HG02870 (cell line): ENCODE data around the gene FOXM1.

ENCODE experiments used
- ATAC-seq: cut with Tn5 transposase; IDR thresholded peaks from one replicate; pipeline ENCODE4 v1.9.1; 2021; ENCODE audit warnings: mild to moderate bottlenecking, moderate library complexity; ENCODE audit not compliant: unreplicated experiment

Gene FOXM1

DNA sequence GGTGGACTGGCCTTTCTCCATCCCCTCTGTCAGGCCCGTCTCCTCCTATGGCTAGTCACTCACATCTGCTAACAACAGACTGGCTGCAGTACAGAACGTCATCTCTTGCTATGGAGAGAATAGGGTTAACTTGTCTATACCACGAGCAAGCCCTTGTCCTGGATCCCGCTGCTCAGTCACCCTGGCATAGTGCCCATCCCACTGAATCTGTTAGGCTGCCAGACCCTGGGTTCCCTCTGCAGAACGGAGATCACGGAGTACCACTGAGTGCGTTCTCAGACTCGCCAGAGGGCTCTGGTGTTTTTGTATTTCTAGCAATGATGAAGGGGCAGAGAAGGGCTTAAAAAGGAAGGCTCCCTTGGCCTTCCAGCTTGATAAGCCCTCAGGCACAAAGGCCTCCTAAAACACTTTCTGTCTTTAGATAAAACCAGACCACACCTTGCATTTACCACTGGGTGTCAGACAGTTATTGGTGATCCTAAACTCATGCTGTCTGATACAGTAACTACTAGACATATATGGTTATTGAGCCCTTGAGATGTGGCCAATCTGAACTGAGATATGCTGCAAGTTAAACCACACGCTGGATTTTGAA is 35.8 kb downstream of the FOXM1 start:
- ATAC-seq: no peak

DNA sequence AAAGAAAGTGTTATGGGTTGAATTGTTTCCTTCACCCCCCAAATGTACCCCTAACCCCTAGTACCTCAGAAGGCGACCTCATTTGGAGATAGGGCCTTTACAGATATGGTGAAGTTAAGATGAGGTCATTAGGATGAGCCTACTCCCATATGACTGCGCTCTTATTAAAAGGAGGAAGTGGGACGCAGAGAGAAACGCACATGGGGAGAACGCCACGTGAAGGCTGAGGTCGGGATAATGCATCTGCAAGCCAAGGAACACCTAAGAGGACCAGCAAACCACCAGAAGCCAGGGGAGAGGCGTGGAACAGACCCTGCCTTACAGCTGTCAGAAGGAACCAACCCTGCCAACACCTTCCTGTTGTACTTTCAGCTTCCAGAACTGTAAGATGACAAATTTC is 40.4 kb downstream of the FOXM1 start:
- ATAC-seq: no peak

DNA sequence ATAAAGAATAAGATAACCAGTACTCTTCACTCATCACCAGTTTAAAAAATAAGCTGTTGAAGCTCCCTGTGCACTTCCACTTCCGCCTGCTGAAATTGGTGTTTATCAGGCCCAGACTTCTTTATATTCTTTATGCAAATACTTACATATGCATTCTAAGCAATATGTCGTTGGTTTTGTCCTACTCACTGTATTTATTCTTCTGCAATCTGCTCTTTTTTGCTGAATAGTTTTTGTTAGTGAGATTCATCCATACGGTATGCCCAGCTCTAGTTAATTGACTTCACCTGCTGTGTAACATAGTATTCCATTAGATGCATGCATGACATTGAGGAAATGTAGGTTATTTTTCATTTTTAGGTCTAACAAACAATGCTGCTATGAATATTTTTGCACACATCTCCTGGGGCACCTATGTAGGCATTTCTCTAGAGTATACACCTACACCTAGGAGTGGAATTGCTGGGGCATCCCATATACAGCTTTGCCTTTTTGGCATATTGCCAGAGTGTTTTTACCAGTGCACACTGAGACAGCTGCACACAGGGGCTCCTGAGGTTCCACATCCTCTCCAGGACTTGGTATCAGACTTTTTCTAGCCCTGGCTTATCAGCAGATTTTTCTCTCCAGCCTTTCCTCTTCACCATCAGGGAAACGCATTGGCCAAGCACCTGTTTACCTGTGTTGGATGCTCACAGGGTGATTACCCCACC is 41.1 kb downstream of the FOXM1 start:
- no peak for ATAC-seq

DNA sequence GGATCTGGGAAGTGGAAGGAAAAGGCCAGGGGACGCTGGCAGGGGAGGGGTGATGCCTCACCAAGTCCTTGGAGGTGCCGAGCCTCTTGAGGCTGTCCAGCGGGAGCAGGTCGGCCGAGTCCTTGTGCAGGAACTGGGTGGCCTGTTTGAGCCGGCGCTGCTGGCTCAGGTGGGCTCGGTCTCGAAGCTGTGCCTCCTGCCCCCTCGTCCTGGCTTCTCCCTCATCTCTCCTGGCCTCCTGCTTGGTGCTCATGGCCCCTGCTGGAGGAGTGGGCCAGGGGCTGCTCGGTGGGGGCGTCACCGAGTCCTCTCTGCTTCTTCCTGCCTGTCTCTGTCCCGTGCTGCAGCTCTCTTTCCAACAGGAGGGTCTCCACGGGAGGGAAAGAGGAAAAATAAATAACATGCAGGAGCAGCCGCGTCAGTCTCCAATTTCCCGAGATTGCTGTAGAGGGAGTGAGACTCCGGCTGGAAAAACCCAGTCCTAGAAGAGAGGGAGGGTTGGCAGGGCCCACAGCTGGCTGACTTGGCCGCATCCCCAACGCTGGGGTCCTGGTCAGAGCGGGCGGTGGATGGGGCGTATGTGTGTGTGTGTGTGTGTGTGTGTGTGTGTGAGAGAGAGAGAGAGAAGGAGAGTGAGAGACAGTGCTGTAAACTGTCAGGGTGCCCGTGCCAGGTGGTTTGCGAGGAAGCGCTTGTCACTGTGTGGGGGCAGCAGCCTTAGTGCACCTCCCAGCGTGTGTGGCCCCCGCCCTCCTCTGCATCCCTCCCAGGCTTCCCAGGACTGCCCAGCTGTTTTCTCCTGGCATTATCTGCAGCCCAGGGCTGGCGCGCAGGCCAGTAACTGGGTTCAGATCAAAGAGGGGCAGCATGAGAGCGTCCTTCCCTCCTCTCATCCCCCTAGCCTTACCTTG is 42.1 kb downstream of the FOXM1 start, which contains the start of gene NRIP2:
Gene NRIP2, minus strand, starts transcription at position 455 of the 911 bp plus-strand sequence. Its CDS starts 52 bp downstream, at position 403.
- ATAC-seq: no peak

DNA sequence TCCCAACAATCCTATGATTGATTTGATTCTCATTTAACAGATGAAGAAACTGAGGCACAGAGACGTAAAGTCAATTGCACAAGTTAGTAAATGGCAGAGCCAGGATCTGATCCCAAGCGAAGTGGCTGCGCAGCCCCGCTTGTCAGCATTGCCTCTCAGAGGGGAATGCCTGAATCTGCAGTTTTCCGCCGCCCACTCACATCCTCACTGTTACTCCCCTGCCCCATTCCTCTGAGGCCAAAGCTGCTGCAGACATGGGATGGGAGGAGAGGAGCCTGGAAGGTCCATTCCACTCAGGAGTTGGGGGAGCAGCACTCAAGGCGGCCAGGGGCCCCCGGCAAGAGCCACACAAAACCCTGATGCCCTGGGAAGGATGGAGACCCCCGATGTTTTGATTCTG is 43.2 kb downstream of the FOXM1 start:
- ATAC-seq: no peak

DNA sequence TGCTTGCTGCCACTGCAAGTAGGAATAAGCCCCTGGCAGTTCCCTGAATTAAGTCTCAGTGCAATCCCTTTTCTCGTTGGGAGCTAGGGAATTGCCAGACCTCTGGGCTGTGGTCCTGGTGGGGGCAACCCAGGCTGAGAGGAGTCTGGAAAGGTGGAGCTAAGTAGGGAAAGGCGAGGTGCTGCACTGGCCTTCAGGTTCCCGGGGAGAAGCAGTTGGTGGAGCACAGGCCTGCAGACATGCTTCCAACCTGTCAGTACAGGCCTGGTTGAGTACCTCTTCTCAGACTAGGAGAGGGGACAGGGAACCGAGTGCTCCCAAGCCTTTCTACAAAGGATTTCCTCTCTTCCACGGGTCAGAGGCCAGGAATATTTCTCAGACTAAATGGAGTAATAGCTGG is 43.6 kb downstream of the FOXM1 start:
- ATAC-seq: no peak

DNA sequence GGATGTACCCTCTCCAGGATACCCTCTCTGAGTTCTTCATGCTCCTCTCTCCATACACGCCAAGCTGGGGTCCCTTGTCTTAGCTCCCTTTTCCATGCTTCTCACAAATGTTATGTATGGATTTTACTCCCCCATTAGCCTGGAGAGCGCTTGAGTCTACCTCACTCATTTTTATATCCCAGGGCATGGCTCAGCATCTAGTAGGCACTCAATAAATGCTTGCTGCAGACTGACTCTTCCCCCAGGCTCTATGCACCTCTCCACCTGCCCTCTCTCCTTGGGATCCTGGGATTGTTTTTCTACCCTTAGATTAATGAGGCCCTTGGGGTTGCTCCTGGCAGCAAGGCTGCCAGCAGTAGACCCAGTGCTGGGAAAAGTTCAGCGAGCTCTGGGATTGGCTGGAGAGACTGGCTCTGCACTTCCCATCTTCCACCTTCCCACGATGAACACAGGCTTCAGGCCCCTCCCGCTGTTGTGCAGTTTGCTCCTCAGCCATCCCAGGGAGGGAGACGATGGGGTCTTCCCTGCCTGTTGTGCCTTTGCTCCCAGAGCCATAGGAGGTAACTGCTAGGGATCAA is 44.3 kb downstream of the FOXM1 start:
- ATAC-seq: no peak

DNA sequence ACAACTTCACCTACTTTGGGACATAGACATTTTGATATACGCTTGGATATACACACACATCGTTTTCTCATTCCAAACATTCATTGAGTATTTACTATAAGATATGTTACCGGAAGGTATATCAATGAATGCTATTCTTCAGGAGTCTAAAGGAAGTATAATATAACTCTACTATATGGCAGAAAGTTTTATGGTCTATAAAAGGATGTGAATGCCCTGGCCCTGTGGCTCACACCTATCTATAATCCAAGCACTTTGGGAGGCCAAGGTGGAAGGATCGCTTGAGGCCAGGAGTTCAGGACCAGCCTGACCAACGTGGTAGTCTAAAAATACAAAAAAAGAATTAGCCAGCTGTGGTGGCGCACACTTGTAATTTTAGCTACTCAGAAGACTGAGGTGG is 47.7 kb downstream of the FOXM1 start:
- no peak for ATAC-seq

DNA sequence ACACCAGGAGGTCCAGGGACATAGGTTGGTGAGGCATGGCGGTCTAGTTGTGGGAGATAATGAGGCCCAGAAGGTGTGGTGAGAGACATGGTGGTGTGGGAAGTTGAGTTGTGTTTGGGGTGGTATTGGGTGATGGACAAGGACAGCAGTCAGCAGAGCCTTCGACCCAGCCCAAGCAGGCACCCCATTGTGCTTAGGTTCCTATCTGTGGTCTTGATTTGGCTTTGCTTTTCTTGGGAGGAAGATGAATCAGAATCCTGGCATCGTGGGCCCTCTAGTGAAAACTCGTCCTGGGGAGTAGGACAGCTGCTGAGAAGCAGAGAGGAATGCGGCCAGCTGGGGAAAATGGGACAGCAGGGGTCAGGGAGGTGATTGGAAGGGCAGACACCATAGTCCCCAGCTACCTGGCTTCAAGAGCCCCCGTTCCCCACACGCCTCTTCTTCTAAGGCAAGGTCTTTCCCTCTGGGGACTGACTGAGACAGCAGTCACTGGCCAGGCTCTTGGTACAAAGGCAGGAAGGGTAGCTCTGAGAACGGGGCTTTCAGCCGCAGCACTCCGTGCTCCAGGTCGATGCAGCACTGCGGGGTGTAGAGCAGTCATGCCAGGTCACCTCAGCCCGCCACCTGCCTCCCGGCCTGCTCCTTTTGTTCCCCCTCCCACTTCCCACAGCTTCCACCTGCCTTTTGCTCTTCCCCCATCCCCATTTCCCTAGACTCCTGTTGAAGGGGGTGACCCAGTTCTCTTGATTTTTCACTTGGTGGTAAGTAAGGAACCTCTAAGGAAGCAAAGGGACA is 50.1 kb downstream of the FOXM1 start:
- no peak for ATAC-seq

DNA sequence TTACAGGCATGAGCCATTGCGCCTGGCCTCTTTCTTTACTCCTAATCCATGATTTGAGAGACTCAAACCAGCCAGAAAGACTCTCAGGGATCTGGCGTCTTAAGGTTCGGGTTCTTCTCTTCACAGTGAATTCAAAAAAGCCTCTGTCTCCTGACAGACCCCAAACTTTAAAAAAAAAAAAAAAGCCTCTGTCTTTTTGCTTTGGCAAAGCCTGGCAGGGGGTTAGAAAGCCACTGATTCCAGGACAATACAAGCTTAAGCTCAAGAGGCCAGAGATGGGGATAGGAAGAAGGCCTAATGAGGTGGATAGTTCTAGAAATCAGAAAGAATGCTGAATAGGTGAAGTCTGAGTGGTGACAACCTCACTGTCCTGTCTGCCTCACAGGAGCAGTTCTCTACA is 50.9 kb downstream of the FOXM1 start:
- ATAC-seq: no peak

DNA sequence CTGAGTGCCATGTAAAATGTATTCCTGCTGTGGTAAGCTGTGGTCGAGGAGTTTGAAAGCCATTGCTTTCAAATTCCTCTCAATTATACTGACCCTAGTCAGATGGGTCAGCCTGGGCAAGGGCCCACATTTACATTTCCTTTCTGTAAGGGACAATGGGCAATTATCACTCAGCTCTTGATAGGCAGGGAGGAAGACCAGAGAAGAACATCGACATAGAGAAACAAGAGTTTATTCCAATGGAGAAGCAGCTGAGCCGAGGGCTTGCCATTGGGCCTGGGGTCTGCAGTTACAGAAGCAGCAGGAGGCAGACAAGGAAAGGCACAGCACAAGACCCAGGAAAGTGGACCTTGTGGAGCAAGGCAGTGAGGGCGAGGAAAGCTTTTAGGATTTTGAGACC is 51.8 kb downstream of the FOXM1 start:
- no peak for ATAC-seq

DNA sequence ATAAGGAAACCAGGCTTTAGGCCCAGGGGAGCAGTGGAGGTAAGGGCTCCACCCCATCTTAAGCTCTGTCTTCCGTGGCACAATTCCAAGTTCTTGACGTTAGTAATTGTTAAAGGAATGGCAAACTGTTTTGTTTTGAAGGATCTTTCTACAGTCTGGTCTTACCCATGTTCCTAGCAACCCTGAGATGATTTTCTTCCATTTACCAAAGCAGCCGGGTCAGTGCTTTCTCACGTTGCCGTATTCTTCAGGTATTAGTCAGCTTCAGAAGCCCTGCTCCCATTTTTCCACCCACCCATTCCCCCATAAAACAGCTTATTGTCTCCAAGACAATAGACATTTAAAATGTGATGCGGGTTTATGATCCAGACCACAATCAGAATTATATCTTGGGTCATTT is 52.4 kb downstream of the FOXM1 start:
- no peak for ATAC-seq

DNA sequence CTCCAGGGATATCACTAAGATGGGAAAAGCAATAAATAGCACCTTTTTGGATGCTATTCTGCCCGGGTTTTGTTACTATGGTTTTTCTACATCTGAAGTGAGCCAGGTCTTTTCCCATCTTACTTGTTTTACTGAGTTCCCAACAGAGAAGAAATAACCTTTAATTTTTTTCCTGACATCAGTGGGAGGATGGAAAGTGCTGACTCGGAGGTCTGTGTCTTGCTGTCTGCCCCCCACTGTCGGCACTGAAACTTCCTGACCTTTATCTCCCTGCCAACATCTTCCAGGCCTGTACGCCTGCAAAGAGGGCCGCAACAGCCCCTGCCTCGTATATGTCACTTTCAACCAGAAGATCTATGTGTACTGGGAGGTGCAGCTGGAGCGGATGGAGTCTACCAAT is 53.5 kb downstream of the FOXM1 start:
- ATAC-seq: no peak

DNA sequence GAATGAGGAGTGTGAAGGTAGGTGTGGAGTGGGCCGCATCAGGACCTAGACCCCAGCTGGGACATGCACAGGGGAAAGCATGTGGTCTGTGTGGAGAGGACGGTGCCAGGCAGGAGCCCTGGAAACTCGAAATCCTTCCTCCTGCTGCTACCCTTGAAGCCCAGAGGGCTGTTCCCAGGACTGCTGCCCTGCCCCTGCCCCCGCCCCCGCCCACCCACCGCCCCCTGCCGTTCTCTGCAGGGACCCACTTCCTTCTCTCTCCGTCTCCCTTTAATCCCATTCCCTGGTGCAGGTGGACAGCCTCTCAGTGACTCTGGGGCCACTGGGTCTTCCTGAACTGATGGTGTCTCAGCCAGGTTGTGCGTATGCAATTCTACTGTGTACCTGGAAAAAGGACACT is 56.5 kb downstream of the FOXM1 start:
- ATAC-seq: no peak

DNA sequence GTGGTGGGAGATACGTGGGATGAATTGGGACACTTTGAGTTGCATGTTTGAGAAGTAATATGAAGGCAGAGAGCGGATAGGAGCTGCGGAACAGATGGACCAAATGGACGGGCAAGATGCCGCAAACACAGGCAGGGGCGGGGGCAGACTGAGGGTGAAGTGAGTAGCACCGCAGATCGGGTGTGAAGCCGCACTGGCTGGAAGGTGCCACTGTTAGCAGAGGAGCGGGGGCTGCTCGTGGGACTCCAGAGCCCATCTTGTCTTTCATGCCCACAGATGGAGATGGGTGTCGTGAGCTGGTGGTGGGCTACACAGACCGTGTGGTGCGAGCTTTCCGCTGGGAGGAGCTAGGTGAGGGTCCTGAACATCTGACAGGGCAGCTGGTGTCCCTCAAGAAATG is 57.2 kb downstream of the FOXM1 start:
- no peak for ATAC-seq

DNA sequence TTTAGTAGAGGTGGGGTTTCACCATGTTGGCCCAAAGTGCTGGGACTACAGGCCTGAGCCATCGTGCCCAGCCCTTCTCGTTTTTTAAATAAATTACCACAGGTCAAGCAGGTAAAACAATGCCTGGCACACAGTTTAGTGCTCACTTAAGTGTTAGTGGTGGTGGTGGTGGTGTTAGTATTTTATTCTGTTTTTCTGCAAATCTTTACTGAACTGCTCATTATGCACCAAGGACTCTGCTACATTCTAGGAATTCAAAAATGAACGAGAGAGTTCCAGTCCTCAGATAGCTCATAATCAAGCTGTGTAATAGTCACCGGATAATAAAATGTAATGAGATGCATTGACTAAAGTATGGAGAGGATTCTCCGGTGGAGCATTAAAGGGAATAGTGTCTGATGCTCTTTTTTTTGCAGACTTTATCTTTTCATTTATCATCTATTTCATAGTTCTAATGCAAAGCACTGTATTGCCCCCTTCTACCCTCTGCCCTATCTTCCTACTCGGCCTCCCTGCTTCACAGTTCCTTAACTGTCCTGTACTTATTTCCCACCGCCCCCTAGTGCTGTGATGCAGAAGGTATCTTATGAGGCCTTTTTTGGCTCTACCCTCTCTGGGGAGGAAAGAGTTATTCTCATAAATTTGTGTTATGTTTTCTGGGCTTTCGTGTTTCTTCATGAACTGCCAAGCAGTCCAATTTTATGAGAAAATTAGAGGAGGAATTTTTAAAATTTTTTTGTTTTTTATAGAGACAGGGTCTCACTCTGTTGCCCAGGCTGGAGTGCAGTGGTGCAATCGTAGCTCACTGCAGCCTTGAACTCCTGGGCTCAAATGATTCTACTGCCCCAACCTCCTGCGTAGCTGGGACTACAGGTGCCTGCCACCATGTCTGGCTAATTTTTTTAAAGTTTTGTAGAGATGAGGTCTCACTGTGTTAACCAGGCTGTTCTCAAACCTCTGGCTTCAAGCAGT is 63.5 kb downstream of the FOXM1 start:
- ATAC-seq: peak; percentile 32

DNA sequence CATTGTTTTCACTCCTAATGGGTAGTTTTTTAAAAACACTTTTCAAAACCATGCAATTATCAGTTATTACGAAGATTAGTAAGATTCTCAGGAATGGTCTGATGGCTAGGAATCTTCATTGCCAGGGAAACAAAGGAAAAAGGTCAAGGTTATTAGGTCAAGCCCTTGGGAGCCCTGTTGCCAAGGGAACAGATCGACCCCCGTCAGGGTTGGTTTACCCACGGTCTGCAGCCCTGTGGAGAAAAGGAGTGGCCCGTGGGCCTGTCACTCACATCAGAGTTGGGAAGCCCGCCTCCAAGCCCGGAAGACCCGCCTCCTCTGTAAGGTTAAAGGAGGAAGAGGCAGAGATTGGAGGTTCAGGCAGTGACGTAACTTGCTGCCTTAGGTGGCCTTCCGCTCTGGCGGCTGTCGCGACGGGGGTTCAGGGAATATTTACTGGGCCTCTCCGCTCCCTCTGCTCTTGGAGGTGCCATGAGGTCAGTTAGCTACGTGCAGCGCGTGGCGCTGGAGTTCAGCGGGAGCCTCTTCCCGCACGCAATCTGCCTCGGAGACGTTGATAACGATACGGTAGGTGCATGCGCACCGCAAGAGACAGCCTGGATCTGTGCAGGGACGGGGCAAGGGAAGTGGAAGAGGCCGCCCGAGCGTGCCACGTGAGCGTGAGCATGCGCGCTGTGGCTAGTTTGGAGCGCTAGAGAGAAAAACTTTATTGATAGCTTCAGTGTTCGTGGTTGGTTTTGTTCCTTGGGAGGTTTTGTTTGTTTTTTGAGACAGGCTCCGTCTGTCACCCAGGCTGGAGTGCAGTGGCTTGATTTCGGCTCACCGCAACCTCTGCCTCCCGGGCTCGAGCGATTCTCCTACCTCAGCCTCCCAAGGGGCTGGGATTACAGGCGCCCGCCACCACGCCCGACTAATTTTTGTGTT is 64.4 kb downstream of the FOXM1 start, which contains the start of gene ITFG2:
Gene ITFG2, plus strand, starts transcription at position 379 of the 924 bp plus-strand sequence. Its CDS starts 93 bp downstream, at position 472.
- ATAC-seq: peak; percentile 94

DNA sequence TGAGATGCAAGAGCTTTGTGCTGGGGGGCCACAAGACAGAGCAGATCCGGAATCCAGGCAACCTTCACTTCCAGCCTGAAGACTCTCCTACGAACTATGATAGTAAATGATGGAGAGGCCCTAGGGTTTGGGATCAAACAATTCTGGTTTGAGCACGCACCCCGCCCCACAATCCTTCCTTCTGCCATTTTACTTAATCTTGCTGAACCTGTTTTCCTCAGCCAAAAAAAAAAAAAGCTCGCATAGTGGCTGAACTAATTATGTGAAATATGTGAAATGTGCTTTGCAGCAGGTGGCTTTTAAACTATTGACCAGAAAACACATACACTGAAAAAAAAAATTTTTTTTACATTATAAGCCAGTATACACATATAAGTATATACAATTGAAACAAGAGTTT is 65.2 kb downstream of the FOXM1 start:
- ATAC-seq: no peak
